Endothelial cell of umbilical vein (primary cell): ENCODE data around the gene SF3B4. TPM values are rescaled to one million over a fixed set of nuclear protein-coding genes. Genes with fewer than 3 reads are reported as not detected.

Source experiments
- BruUV-seq: library from RNA; stranded (reverse); fragments of 400-500 nt; replicated peaks from 2 replicates; lab custom pipeline; 2021; lab: Mats Ljungman, UMichigan
- CTCF ChIA-PET: fragments of 300-600, 350-600 bp; sonication (Branson Sonifier 250); formaldehyde crosslinking; loops from one replicate; lab custom pipeline; 2021; ENCODE audit warnings: antibody characterized with exemption, inconsistent platforms; lab: Charles Lee
- POLR2A ChIA-PET: fragments of 300-600, 350-600 bp; sonication (Branson Sonifier 250); formaldehyde crosslinking; loops from one replicate; lab custom pipeline; 2021; ENCODE audit warnings: antibody characterized with exemption, inconsistent platforms; lab: Charles Lee
- DNase-seq: peaks from one replicate; pipeline ENCODE4 v3.0.0-alpha.2; 2011; ENCODE audit warnings: low read depth, low spot score
- FAIRE-seq: peaks from 2 replicates; lab custom pipeline; 2011; peaks lifted over from hg19 to GRCh38; lab: Jason Lieb, UNC
- H2AFZ ChIP-seq: 2 replicates; pipeline ENCODE4 v1.6.0; 2012; ENCODE audit warnings: low read depth, low read length, control low read depth, inconsistent platforms
- H3K27ac ChIP-seq: 2 replicates; pipeline ENCODE4 v1.5.1; 2011; ENCODE audit warnings: low read depth, mild to moderate bottlenecking, control low read depth, low read length, moderate library complexity; ENCODE audit not compliant: insufficient read depth
- H3K27me3 ChIP-seq, 2 experiments: 2 replicates each; pipeline versions ENCODE4 v1.6.0 to v1.6.1; 2011; ENCODE audit warnings: low read length in 2 of 2, mixed read lengths in 1 of 2; ENCODE audit not compliant: control insufficient read depth in 2 of 2, insufficient read depth in 2 of 2
- H3K36me3 ChIP-seq, 2 experiments: 2 replicates in 1 of 2; 3 replicates in 1 of 2; pipeline ENCODE4 v1.5.1; 2011; ENCODE audit warnings: low read length in 2 of 2, mild to moderate bottlenecking in 1 of 2, moderate library complexity in 1 of 2; ENCODE audit not compliant: control insufficient read depth in 2 of 2, insufficient read depth in 2 of 2; ENCODE audit errors: extremely low read depth in 1 of 2
- H3K4me1 ChIP-seq: 3 replicates; pipeline ENCODE4 v1.5.1; 2011; ENCODE audit warnings: mild to moderate bottlenecking, low read length; ENCODE audit not compliant: control insufficient read depth, insufficient read depth; ENCODE audit errors: extremely low read depth
- H3K4me2 ChIP-seq: 2 replicates; pipeline ENCODE4 v1.6.1; 2011; ENCODE audit warnings: low read length, control low read depth, mixed read lengths; ENCODE audit not compliant: insufficient read depth
- H3K4me3 ChIP-seq, 3 experiments: fragments of 200-600 bp in 1 of 3; sonication (generic), shearing (Covaris generic) in 1 of 3; replicated peaks in 1 of 3; 2 replicates each; pipeline ENCODE4 v1.5.1; 2011 to 2016; ENCODE audit warnings: control low read depth in 3 of 3, low read length in 3 of 3, mild to moderate bottlenecking in 2 of 3, inconsistent platforms in 1 of 3, low read depth in 1 of 3, moderate library complexity in 1 of 3; ENCODE audit not compliant: insufficient read depth in 1 of 3
- H3K79me2 ChIP-seq: 2 replicates; pipeline ENCODE4 v1.6.0; 2012; ENCODE audit warnings: low read length, inconsistent platforms; ENCODE audit not compliant: control insufficient read depth, insufficient read depth
- H3K9ac ChIP-seq: replicated peaks from 2 replicates; pipeline ENCODE3; 2011; ENCODE audit warnings: low read length, control low read depth; ENCODE audit not compliant: insufficient read depth; ENCODE audit errors: extremely low read depth
- H3K9me1 ChIP-seq: replicated peaks from 3 replicates; pipeline ENCODE4 v1.6.0; 2011; ENCODE audit warnings: mild to moderate bottlenecking, low read length; ENCODE audit not compliant: control insufficient read depth, insufficient read depth; ENCODE audit errors: extremely low read depth
- H3K9me3 ChIP-seq: replicated peaks from 2 replicates; pipeline ENCODE4 v1.5.1; 2012; ENCODE audit warnings: low read length, inconsistent platforms; ENCODE audit not compliant: control insufficient read depth, insufficient read depth
- H4K20me1 ChIP-seq: replicated peaks from 2 replicates; pipeline ENCODE3; 2011; ENCODE audit warnings: mild to moderate bottlenecking, low read length; ENCODE audit not compliant: control insufficient read depth, insufficient read depth; ENCODE audit errors: extremely low read depth
- CTCF ChIP-seq, 2 donors: IDR thresholded peaks; 1 replicate in 1 of 2; 2 replicates in 1 of 2; pipeline ENCODE4 v1.5.1; 2011; ENCODE audit warnings: low read length in 2 of 2, mild to moderate bottlenecking in 2 of 2, moderate library complexity in 2 of 2, control low read depth in 1 of 2, inconsistent platforms in 1 of 2, low read depth in 1 of 2; ENCODE audit not compliant: insufficient read depth in 1 of 2; ENCODE audit errors: extremely low read depth in 1 of 2
- EZH2 ChIP-seq: IDR thresholded peaks from 2 replicates; pipeline ENCODE4 v1.6.1; 2012; ENCODE audit warnings: borderline replicate concordance, low read depth, mild to moderate bottlenecking, moderate library complexity, low read length, inconsistent platforms; ENCODE audit not compliant: severe bottlenecking
- FOS ChIP-seq: IDR thresholded peaks from 2 replicates; pipeline ENCODE4 v1.6.1; 2011; ENCODE audit warnings: mild to moderate bottlenecking, low read length, moderate library complexity, borderline replicate concordance; ENCODE audit not compliant: insufficient read depth
- GATA2 ChIP-seq: IDR thresholded peaks from 2 replicates; pipeline ENCODE4 v1.7.0; 2011; ENCODE audit warnings: low read depth, mild to moderate bottlenecking, moderate library complexity, mixed read lengths, low read length; ENCODE audit not compliant: insufficient read length, insufficient read depth
- JUN ChIP-seq: IDR thresholded peaks from 2 replicates; pipeline ENCODE4 v1.6.1; 2011; ENCODE audit warnings: borderline replicate concordance, low read depth; ENCODE audit not compliant: insufficient read length, insufficient read depth
- MAX ChIP-seq: IDR thresholded peaks from 2 replicates; pipeline ENCODE4 v1.6.1; 2011; ENCODE audit not compliant: insufficient read depth, insufficient read length
- MYC ChIP-seq: IDR thresholded peaks from one replicate; pipeline ENCODE4 v1.6.1; 2011; ENCODE audit warnings: mild to moderate bottlenecking, low read depth, low read length
- POLR2A ChIP-seq: IDR thresholded peaks from 2 replicates; pipeline ENCODE4 v1.6.1; 2012; ENCODE audit warnings: low read depth, mild to moderate bottlenecking, control low read depth, low read length
- POLR2AphosphoS5 ChIP-seq: IDR thresholded peaks from 2 replicates; pipeline ENCODE4 v1.6.1; 2012; ENCODE audit warnings: low read depth, mild to moderate bottlenecking, control low read depth, low read length, moderate library complexity; ENCODE audit not compliant: insufficient read depth
- dilution Hi-C: fragments of 300-500 bp; cut with MboI; formaldehyde crosslinking; loops from one replicate; pipeline ENCODE4 v1.15.0; 2019; ENCODE audit warnings: low sequenced_read_pairs; ENCODE audit not compliant: extremely low pct_ligation_motif_present
- intact Hi-C: fragments of 100-400 bp; cut with micrococcal nuclease; formaldehyde crosslinking; loops from one replicate; pipeline ENCODE4 v1.10.0; 2022
- polyA plus RNA-seq, 4 experiments: library from polyadenylated mRNA; depleted of rRNA in 3 of 4; stranded (reverse) in 3 of 4; unstranded in 1 of 4; fragments of >200 nt; gene quantifications; 2 replicates each; pipeline versions ENCODE4 v1.2.1 to v1.2.3, GENCODE V29; 2011 to 2012; ENCODE audit warnings: missing spikeins in 1 of 4
- total RNA-seq: library from RNA; stranded (reverse); gene quantifications from 2 replicates; pipeline ENCODE4 v1.2.3, GENCODE V29; 2021

The SF3B4 gene
- total and polyA plus RNA-seq, 2 donors (not counting 3 experiments of a cell fraction or from before 2014, with no cell fraction given), result 62.7 to 74.4 TPM

GRCh38 chr1:149916193-149916897 is 11.3 kb downstream of the SF3B4 start:
- ChIA-PET CTCF (interaction anchor here (1.5 kb wide), 1 partner anchor 270 kb away, joined by 4 read pairs; no protein-coding TSS in a partner anchor), POLR2A (no interaction called here)
- peaks cover 3% of the 10 kb centered on the region for H3K4me1 ChIP-seq
- H3K79me2 ChIP-seq, result no peaks in the 10 kb centered on the region
- H3K27me3 ChIP-seq, result peaks cover 17 to 25% of the 10 kb centered on the region in 2 experiments
- dilution Hi-C loops, result no loop called here
- TF ChIP-seq MAX (no peak), CTCF (IDR thresholded peaks at IDR 0.05; ENCODE audit: extremely low read depth in 1 of 2, insufficient read depth in 1 of 2, low read depth in 1 of 2, low read length in 2 of 2) (no peak), JUN (no peak), EZH2 (no peak), MYC (no peak), FOS (no peak), GATA2 (no peak), POLR2AphosphoS5 (no peak), POLR2A (no peak)
- intact Hi-C loops, result no loop called here
- H3K9me3 ChIP-seq, result no peaks in the 10 kb centered on the region
- H3K4me3 ChIP-seq, result no peak overlapping the region
- FAIRE-seq (no peak), DNase-seq (no peak)
- no peaks in the 10 kb centered on the region for H4K20me1 ChIP-seq
- no peak overlapping the region for H2AFZ ChIP-seq
- no peaks in the 10 kb centered on the region for H3K36me3 ChIP-seq
- H3K9me1 ChIP-seq, result no peaks in the 10 kb centered on the region
- no peak overlapping the region for H3K27ac ChIP-seq
- no TSS peak for BruUV-seq
- H3K9ac ChIP-seq, result no peak overlapping the region
- H3K4me2 ChIP-seq, result no peak overlapping the region
